H4 (cell line): ENCODE measurements around the gene ARHGAP15. TPM values are rescaled to one million over a fixed set of nuclear protein-coding genes. Genes with fewer than 3 reads are reported as not detected.

Source experiments
- DNase-seq: peaks from one replicate; pipeline ENCODE4 v3.0.0-alpha.2; 2015; ENCODE audit warnings: low spot score
- total RNA-seq: library from RNA; depleted of rRNA; stranded (reverse); fragments of >200 nt; shearing (Covaris generic); gene quantifications from 2 replicates; pipeline ENCODE4 v1.2.3, GENCODE V29; 2014

The ARHGAP15 gene
- total RNA-seq, 1 experiment from 2014 or later = 0.15 TPM

GRCh38 chr2:143686585-143687164 lies 557.5 kb downstream of the ARHGAP15 start:
- DNase-seq = no peak

- DNase-seq = no peak
Observed at GRCh38 chr2:143688248-143688647, 559.0 kb downstream of the ARHGAP15 start.

- DNase-seq = no peak
Observed at GRCh38 chr2:143688815-143689214, 559.6 kb downstream of the ARHGAP15 start.

- no peak for DNase-seq
Observed at GRCh38 chr2:143689541-143689940, 560.3 kb downstream of the ARHGAP15 start.

GRCh38 chr2:143690235-143690634 lies 561.0 kb downstream of the ARHGAP15 start:
- DNase-seq = no peak

GRCh38 chr2:143691121-143691520 lies 561.9 kb downstream of the ARHGAP15 start:
- no peak for DNase-seq

- no peak for DNase-seq
Observed at GRCh38 chr2:143692162-143692561, 562.9 kb downstream of the ARHGAP15 start.

- no peak for DNase-seq
Observed at GRCh38 chr2:143692967-143693366, 563.7 kb downstream of the ARHGAP15 start.

GRCh38 chr2:143694335-143694734 lies 565.1 kb downstream of the ARHGAP15 start:
- no peak for DNase-seq

- no peak for DNase-seq
Observed at GRCh38 chr2:143696651-143697050, 567.4 kb downstream of the ARHGAP15 start.

- no peak for DNase-seq
Observed at GRCh38 chr2:143697744-143698143, 568.5 kb downstream of the ARHGAP15 start.

- DNase-seq = no peak
Observed at GRCh38 chr2:143698352-143698751, 569.1 kb downstream of the ARHGAP15 start.

GRCh38 chr2:143698888-143699570 lies 569.8 kb downstream of the ARHGAP15 start:
- DNase-seq = no peak

GRCh38 chr2:143700865-143701264 lies 571.6 kb downstream of the ARHGAP15 start:
- peak; percentile 5 for DNase-seq

- no peak for DNase-seq
Observed at GRCh38 chr2:143701785-143702184, 572.6 kb downstream of the ARHGAP15 start.

GRCh38 chr2:143702931-143703330 lies 573.7 kb downstream of the ARHGAP15 start:
- no peak for DNase-seq

- DNase-seq = no peak
Observed at GRCh38 chr2:143704451-143705106, 575.4 kb downstream of the ARHGAP15 start.

GRCh38 chr2:143705108-143705707 lies 576.0 kb downstream of the ARHGAP15 start:
- DNase-seq = peak; percentile 66

GRCh38 chr2:143706354-143706753 lies 577.1 kb downstream of the ARHGAP15 start:
- DNase-seq = no peak

GRCh38 chr2:143708682-143709081 lies 579.5 kb downstream of the ARHGAP15 start:
- no peak for DNase-seq

- DNase-seq = no peak
Observed at GRCh38 chr2:143710196-143710595, 581.0 kb downstream of the ARHGAP15 start.

- no peak for DNase-seq
Observed at GRCh38 chr2:143710879-143711278, 581.7 kb downstream of the ARHGAP15 start.

- DNase-seq = no peak
Observed at GRCh38 chr2:143716522-143716921, 587.3 kb downstream of the ARHGAP15 start.
